Measurements from ENCODE around the gene SYAP1. TPM values are rescaled to one million over a fixed set of nuclear protein-coding genes. Genes with fewer than 3 reads are reported as not detected.
"Not testable (repeated sequence)": the region's sequence is repeated elsewhere in the genome, so short reads cannot be mapped to it uniquely, and the experiment has no call there.

The SYAP1 gene
- total and polyA plus RNA-seq, 12 donors: 9.7 to 25.4 (median 16.8) TPM

DNA sequence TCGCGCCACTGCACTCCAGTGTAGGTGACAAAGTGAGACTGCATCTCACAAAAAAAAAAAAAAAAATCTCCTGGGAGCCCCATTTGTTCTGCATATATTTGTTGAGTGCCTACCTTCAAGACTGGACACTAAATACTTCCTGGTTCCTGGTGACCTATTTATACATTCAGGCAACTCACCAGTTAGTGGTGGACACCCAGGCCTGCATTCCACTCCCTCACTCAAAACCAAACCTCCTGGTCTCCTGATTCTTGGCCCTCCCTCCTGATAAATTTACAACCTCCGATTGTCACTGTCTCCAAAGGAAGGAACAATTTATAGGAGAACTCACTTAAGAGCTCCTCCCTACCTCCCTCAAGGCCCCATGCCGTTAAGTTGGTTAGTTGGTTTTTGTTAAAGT is 3.1 kb downstream of the SYAP1 start:
- intact Hi-C loops (cut with DNase I): loop anchor here in 1 of 10 donors (5.0 kb wide), 1 partner anchor 65 kb away; the partner anchor contains the start of gene TXLNG

DNA sequence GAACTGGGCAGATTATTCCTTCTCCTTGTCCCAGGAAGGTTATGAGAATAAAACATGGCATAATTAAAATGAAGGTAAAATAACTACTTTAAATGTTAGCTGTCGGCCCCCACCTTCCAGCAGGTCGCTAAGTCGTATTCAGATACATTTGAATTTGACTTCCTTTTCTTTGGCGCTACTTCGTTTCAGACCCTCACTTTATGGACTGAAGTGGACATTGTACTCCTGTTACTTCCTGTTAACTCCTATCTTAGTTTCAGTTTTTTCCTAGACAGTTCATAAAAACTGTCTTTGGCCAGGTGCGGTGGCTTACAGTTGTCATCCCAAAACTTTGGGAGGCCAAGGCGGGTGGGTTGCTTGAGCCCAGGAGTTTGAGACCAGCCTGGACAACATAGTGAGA is 5.7 kb downstream of the SYAP1 start:
- peaks cover 0 to 7% (median 0%) of the 10 kb centered on the region in 9 donors for H3K36me3 ChIP-seq
- DNase-seq (no peak), ATAC-seq (no peak)
- H3K9me3 ChIP-seq: no peaks in the 10 kb centered on the region
- no peak for TF ChIP-seq CTCF (IDR thresholded peaks at IDR 0.05)
- H3K4me3 ChIP-seq: no peak overlapping the region
- H3K4me1 ChIP-seq: peaks cover 0 to 26% (median 5%) of the 10 kb centered on the region in 9 donors
- 86 to 87% methylated on average over 7 of the region's 7 CpGs for WGBS, 2 donors
- no peaks in the 10 kb centered on the region for H3K27me3 ChIP-seq
- H3K27ac ChIP-seq: no peak overlapping the region
- intact Hi-C loops (cut with DNase I): no loop called here

More for the DNA sequence above, 3.1 kb downstream of the SYAP1 start:
- H3K27me3 ChIP-seq: peaks cover 0 to 7% (median 0%) of the 10 kb centered on the region in 7 donors
- H3K4me1 ChIP-seq: peaks cover 0 to 32% (median 5%) of the 10 kb centered on the region in 9 donors
- DNase-seq (no peak), ATAC-seq (no peak)
- H3K9me3 ChIP-seq: no peaks in the 10 kb centered on the region
- 82 to 84% methylated on average over 4 of the region's 4 CpGs for WGBS, 2 donors
- no peak overlapping the region for H3K4me3 ChIP-seq
- no peak overlapping the region for H3K27ac ChIP-seq
- no peak for TF ChIP-seq CTCF (IDR thresholded peaks at IDR 0.05)
- peaks cover 0 to 7% (median 0%) of the 10 kb centered on the region in 9 donors for H3K36me3 ChIP-seq

GRCh38 chrX:16726347-16726988 is 7.1 kb downstream of the SYAP1 start:
- ATAC-seq; H3K27me3 ChIP-seq; intact Hi-C loops (cut with DNase I); H3K36me3 ChIP-seq; H3K9me3 ChIP-seq; H3K4me3 ChIP-seq; H3K27ac ChIP-seq; DNase-seq: not testable (repeated sequence)
- WGBS, 2 donors: 87 to 88% methylated on average over 5 of the region's 5 CpGs
- H3K4me1 ChIP-seq: peaks cover 0 to 13% (median 0%) of the 10 kb centered on the region in 9 donors

- no peak for DNase-seq
- Histone ChIP-seq H3K4me3 (no peak overlapping the region), H3K4me1 (peaks cover 0 to 7% (median 0%) of the 10 kb centered on the region in 9 donors), H3K27ac (no peak overlapping the region), H3K9me3 (no peaks in the 10 kb centered on the region), H3K36me3 (peaks cover 0 to 7% (median 0%) of the 10 kb centered on the region in 9 donors), H3K27me3 (no peaks in the 10 kb centered on the region)
- intact Hi-C loops (cut with DNase I): no loop called here
- no peak for TF ChIP-seq CTCF (IDR thresholded peaks at IDR 0.05)
- no peak for ATAC-seq
Measured at GRCh38 chrX:16727637-16728036, 8.2 kb downstream of the SYAP1 start.

- Histone ChIP-seq H3K4me3 (no peak overlapping the region), H3K27ac (no peak overlapping the region), H3K4me1 (peaks cover 0 to 4% (median 0%) of the 10 kb centered on the region in 9 donors), H3K27me3 (no peaks in the 10 kb centered on the region), H3K9me3 (no peaks in the 10 kb centered on the region), H3K36me3 (peaks cover 0 to 4% (median 0%) of the 10 kb centered on the region in 9 donors)
- DNase-seq (no peak), ATAC-seq (no peak)
- intact Hi-C loops (cut with DNase I): no loop called here
- WGBS, 2 donors: 95 to 96% methylated on average over 1 of the region's 1 CpG
- TF ChIP-seq CTCF (IDR thresholded peaks at IDR 0.05): no peak
Measured at GRCh38 chrX:16730450-16730849, 11.0 kb downstream of the SYAP1 start.

Measured in heart right ventricle (tissue), 16 donors.